Neural cell (in vitro differentiated cells): Measurements from ENCODE around the gene MAPK11. TPM values are rescaled to one million over a fixed set of nuclear protein-coding genes. Genes with fewer than 3 reads are reported as not detected.

ENCODE experiments used
- H2AFZ ChIP-seq: fragments of 200-600, 300-800 bp; sonication (generic), shearing (Covaris generic); 2 replicates; pipeline ENCODE4 v1.6.0; 2014; ENCODE audit warnings: low read depth, mild to moderate bottlenecking, antibody characterized with exemption, low read length, moderate library complexity
- H3F3A ChIP-seq: fragments of 200-600 bp; shearing (Covaris generic); 2 replicates; pipeline ENCODE4 v1.6.1; 2016; ENCODE audit warnings: mild to moderate bottlenecking, moderate library complexity, mixed read lengths, antibody characterized with exemption, low read length; ENCODE audit not compliant: insufficient read depth, poor library complexity, severe bottlenecking
- H3K27ac ChIP-seq: fragments of 200-600, 300-800 bp; sonication (generic), shearing (Covaris generic); 2 replicates; pipeline ENCODE4 v1.5.1; 2014; ENCODE audit warnings: mild to moderate bottlenecking, low read length, moderate library complexity
- H3K27me3 ChIP-seq: fragments of 300-800, 200-600 bp; sonication (generic), shearing (Covaris generic); 2 replicates; pipeline ENCODE4 v1.6.0; 2014; ENCODE audit warnings: mild to moderate bottlenecking, low read depth, low read length, moderate library complexity; ENCODE audit not compliant: insufficient read depth
- H3K36me3 ChIP-seq: fragments of 300-800, 200-600 bp; sonication (generic), shearing (Covaris generic); 2 replicates; pipeline ENCODE4 v1.5.1; 2014; ENCODE audit warnings: mild to moderate bottlenecking, antibody characterized with exemption, low read length, moderate library complexity; ENCODE audit not compliant: insufficient read depth
- H3K4me2 ChIP-seq: fragments of 300-800, 200-600 bp; sonication (generic), shearing (Covaris generic); 2 replicates; pipeline ENCODE4 v1.6.0; 2014; ENCODE audit warnings: mild to moderate bottlenecking, low read length
- H3K4me3 ChIP-seq: fragments of 300-800, 200-600 bp; sonication (generic), shearing (Covaris generic); 2 replicates; pipeline ENCODE4 v1.5.1; 2014; ENCODE audit warnings: mild to moderate bottlenecking, low read length, moderate library complexity
- H3K79me2 ChIP-seq: fragments of 200-600 bp; shearing (Covaris generic); replicated peaks from 2 replicates; pipeline ENCODE4 v1.6.0; 2014; ENCODE audit warnings: mild to moderate bottlenecking, low read length, moderate library complexity; ENCODE audit not compliant: insufficient read depth
- H3K9ac ChIP-seq: fragments of 300-800, 200-600 bp; sonication (generic), shearing (Covaris generic); 2 replicates; pipeline ENCODE4 v1.6.1; 2016; ENCODE audit warnings: mild to moderate bottlenecking, low read length, mixed read lengths
- H3K9me2 ChIP-seq: fragments of 200-600 bp; shearing (Covaris generic); 2 replicates; pipeline ENCODE4 v1.6.1; 2016; ENCODE audit warnings: mild to moderate bottlenecking, low read length, mixed read lengths; ENCODE audit not compliant: insufficient read depth
- H3K9me3 ChIP-seq: fragments of 200-600, 300-800 bp; sonication (generic), shearing (Covaris generic); 2 replicates; pipeline ENCODE4 v1.6.1; 2016; ENCODE audit warnings: mild to moderate bottlenecking, mixed run types, low read length, moderate library complexity, mixed read lengths
- H4K20me1 ChIP-seq: fragments of 200-600 bp; shearing (Covaris generic); 2 replicates; pipeline ENCODE4 v1.6.1; 2016; ENCODE audit warnings: mild to moderate bottlenecking, mixed run types; ENCODE audit not compliant: insufficient read depth
- EP300 ChIP-seq: fragments of 450-650 bp; conservative IDR thresholded peaks from 2 replicates; pipeline ENCODE4 v1.6.1; 2014; ENCODE audit warnings: antibody characterized with exemption, mild to moderate bottlenecking, moderate library complexity; ENCODE audit not compliant: poor library complexity, severe bottlenecking
- EZH2 ChIP-seq: fragments of 200-600, 300-800 bp; shearing (Covaris generic), sonication (generic); IDR thresholded peaks from 2 replicates; pipeline ENCODE4 v1.6.1; 2014; ENCODE audit warnings: antibody characterized with exemption, low read length, borderline replicate concordance, mild to moderate bottlenecking; ENCODE audit not compliant: insufficient read depth, poor library complexity, severe bottlenecking
- MXI1 ChIP-seq: fragments of 450-650 bp; conservative IDR thresholded peaks from 2 replicates; pipeline ENCODE4 v1.6.1; 2014; ENCODE audit warnings: antibody characterized with exemption, mild to moderate bottlenecking; ENCODE audit not compliant: poor library complexity, severe bottlenecking
- POLR2AphosphoS5 ChIP-seq: IDR thresholded peaks from 2 replicates; pipeline ENCODE4 v1.6.1; 2012
- RAD21 ChIP-seq: fragments of 450-650 bp; conservative IDR thresholded peaks from 2 replicates; pipeline ENCODE4 v1.6.1; 2014; ENCODE audit warnings: antibody characterized with exemption, mild to moderate bottlenecking, moderate library complexity
- SMC3 ChIP-seq: fragments of 450-650 bp; conservative IDR thresholded peaks from 2 replicates; pipeline ENCODE4 v1.6.1; 2014; ENCODE audit warnings: antibody characterized with exemption, mild to moderate bottlenecking, moderate library complexity; ENCODE audit not compliant: poor library complexity
- TAF1 ChIP-seq: IDR thresholded peaks from 2 replicates; pipeline ENCODE4 v1.6.1; 2012; ENCODE audit warnings: low read depth
- polyA plus RNA-seq: library from polyadenylated mRNA; depleted of rRNA; stranded (reverse); fragments of >200 nt; gene quantifications from 2 replicates; pipeline ENCODE4 v1.2.3, GENCODE V29; 2014
- TF ChIP-seq, protein P1 (sequence below): fragments of 450-650 bp; IDR thresholded peaks from 2 replicates; pipeline ENCODE4 v1.5.1; 2014; ENCODE audit warnings: antibody characterized with exemption, mild to moderate bottlenecking, moderate library complexity; ENCODE audit not compliant: poor library complexity, severe bottlenecking
- TF ChIP-seq, protein P2 (sequence below): IDR thresholded peaks from 2 replicates; pipeline ENCODE4 v1.6.1; 2012; ENCODE audit warnings: borderline replicate concordance

The MAPK11 gene
- polyA plus RNA-seq, 1 donor from 2014 or later: 36.3 TPM

DNA sequence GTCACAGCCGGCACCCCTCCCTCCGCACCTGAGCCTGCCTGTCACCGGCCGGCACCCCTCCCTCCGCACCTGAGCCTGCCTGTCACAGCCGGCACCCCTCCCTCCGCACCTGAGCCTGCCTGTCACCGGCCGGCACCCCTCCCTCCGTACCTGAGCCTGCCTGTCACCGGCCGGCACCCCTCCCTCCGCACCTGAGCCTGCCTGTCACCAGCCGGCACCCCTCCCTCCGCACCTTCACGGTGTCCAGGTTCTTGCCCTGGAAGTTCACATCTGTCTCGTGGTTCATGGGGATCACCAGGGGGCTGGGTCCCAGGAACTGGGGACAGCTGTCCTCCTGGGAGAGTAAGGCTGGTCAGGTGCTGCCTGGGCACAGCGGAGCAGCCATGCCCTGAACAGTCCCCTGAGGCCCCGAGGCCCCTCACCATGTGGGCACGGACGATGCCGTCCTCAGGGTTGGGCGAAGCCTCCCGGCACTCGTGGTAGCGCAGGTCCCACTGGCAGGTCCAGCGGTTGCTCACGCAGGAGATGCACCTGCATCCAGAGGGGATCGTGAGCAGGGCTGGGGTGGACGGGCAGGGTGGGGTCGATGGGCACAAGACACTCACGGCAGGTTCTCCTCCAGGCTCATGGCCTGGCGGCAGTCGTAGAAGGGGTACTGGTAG is 15.5 kb upstream of the MAPK11 start:
- Histone ChIP-seq H2AFZ (no peak overlapping the region), H3K9ac (no peak overlapping the region), H4K20me1 (no peaks in the 10 kb centered on the region), H3K27me3 (no peaks in the 10 kb centered on the region), H3K4me3 (no peak overlapping the region), H3K9me2 (no peaks in the 10 kb centered on the region), H3K79me2 (peaks cover 3% of the 10 kb centered on the region), H3K36me3 (no peaks in the 10 kb centered on the region), H3K27ac (no peak overlapping the region), H3F3A (no peaks in the 10 kb centered on the region), H3K4me2 (no peak overlapping the region), H3K9me3 (no peaks in the 10 kb centered on the region)
- TF ChIP-seq TAF1: no peak
- no peak for TF ChIP-seq EP300

DNA sequence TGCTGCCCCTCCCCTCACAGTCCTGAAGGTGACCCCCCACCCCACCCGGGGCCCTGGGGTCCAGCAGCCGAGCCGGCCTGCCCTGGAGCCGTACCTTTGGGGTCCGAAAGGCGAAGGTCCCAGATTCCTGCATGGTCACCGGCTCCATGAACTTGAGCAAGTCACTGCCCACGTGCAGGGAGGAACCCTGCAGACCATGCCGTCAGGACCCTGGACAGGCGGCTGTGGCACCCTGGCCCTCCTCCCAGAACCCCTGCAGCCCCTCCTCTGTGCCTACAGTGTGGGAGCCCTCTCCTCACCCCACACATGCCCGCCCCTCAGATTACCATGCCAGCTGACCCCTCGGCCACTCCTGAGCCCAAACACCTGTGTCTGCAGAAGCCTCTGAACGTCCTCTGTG is 14.3 kb upstream of the MAPK11 start:
- no peak overlapping the region for H3K27ac ChIP-seq
- H3K4me3 ChIP-seq: no peak overlapping the region
- no peak overlapping the region for H3K4me2 ChIP-seq
- no peaks in the 10 kb centered on the region for H3K9me2 ChIP-seq
- H2AFZ ChIP-seq: no peak overlapping the region
- TF ChIP-seq MXI1 (no peak), SMC3 (no peak), TAF1 (no peak), POLR2AphosphoS5 (no peak), EZH2 (no peak), EP300 (no peak), RAD21 (no peak)
- TF ChIP-seq, protein P1, sequence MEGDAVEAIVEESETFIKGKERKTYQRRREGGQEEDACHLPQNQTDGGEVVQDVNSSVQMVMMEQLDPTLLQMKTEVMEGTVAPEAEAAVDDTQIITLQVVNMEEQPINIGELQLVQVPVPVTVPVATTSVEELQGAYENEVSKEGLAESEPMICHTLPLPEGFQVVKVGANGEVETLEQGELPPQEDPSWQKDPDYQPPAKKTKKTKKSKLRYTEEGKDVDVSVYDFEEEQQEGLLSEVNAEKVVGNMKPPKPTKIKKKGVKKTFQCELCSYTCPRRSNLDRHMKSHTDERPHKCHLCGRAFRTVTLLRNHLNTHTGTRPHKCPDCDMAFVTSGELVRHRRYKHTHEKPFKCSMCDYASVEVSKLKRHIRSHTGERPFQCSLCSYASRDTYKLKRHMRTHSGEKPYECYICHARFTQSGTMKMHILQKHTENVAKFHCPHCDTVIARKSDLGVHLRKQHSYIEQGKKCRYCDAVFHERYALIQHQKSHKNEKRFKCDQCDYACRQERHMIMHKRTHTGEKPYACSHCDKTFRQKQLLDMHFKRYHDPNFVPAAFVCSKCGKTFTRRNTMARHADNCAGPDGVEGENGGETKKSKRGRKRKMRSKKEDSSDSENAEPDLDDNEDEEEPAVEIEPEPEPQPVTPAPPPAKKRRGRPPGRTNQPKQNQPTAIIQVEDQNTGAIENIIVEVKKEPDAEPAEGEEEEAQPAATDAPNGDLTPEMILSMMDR: no peak
- TF ChIP-seq, protein P2, sequence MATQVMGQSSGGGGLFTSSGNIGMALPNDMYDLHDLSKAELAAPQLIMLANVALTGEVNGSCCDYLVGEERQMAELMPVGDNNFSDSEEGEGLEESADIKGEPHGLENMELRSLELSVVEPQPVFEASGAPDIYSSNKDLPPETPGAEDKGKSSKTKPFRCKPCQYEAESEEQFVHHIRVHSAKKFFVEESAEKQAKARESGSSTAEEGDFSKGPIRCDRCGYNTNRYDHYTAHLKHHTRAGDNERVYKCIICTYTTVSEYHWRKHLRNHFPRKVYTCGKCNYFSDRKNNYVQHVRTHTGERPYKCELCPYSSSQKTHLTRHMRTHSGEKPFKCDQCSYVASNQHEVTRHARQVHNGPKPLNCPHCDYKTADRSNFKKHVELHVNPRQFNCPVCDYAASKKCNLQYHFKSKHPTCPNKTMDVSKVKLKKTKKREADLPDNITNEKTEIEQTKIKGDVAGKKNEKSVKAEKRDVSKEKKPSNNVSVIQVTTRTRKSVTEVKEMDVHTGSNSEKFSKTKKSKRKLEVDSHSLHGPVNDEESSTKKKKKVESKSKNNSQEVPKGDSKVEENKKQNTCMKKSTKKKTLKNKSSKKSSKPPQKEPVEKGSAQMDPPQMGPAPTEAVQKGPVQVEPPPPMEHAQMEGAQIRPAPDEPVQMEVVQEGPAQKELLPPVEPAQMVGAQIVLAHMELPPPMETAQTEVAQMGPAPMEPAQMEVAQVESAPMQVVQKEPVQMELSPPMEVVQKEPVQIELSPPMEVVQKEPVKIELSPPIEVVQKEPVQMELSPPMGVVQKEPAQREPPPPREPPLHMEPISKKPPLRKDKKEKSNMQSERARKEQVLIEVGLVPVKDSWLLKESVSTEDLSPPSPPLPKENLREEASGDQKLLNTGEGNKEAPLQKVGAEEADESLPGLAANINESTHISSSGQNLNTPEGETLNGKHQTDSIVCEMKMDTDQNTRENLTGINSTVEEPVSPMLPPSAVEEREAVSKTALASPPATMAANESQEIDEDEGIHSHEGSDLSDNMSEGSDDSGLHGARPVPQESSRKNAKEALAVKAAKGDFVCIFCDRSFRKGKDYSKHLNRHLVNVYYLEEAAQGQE: no peak
- peaks cover 3% of the 10 kb centered on the region for H3K79me2 ChIP-seq
- H3K9ac ChIP-seq: no peak overlapping the region
- H3K27me3 ChIP-seq: no peaks in the 10 kb centered on the region
- no peaks in the 10 kb centered on the region for H4K20me1 ChIP-seq
- no peaks in the 10 kb centered on the region for H3F3A ChIP-seq
- no peaks in the 10 kb centered on the region for H3K36me3 ChIP-seq
- no peaks in the 10 kb centered on the region for H3K9me3 ChIP-seq

DNA sequence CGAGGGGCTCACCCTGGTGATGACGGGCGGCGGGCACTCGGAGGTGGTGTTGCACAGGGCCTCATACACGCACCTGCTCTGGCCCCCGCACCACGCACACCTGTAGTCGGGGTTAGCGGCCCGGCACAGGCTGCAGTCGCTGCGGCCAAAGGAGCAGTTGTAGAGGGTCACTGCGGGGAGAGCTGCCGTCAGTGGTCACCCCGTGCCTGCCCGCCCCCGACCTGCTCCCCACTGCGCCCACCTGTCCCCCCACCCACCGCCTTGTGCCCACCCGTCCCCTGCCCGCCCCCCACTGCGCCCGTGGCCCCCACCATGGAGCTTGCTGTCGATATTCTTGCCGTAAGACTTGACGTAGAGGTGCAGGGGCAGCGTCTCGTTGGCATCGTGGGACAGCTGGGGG is 13.6 kb upstream of the MAPK11 start:
- Histone ChIP-seq H3K79me2 (peaks cover 3% of the 10 kb centered on the region), H3K4me3 (no peak overlapping the region), H3K9ac (no peak overlapping the region), H2AFZ (no peak overlapping the region), H3K27me3 (no peaks in the 10 kb centered on the region), H3F3A (no peaks in the 10 kb centered on the region), H4K20me1 (no peaks in the 10 kb centered on the region), H3K36me3 (no peaks in the 10 kb centered on the region), H3K27ac (no peak overlapping the region), H3K9me2 (no peaks in the 10 kb centered on the region), H3K9me3 (no peaks in the 10 kb centered on the region), H3K4me2 (no peak overlapping the region)
- TF ChIP-seq EP300: no peak
- no peak for TF ChIP-seq POLR2AphosphoS5
- TF ChIP-seq EZH2: no peak
- no peak for TF ChIP-seq RAD21
- TF ChIP-seq, protein P1: no peak
- TF ChIP-seq TAF1: no peak
- TF ChIP-seq MXI1: no peak
- no peak for TF ChIP-seq SMC3
- TF ChIP-seq, protein P2: no peak
